Measurements from ENCODE around the gene BSX.

BSX gene

GRCh38 chr11:122951211-122951610 is 30.4 kb downstream of the BSX start:
- peak; percentile 67 for DNase-seq

GRCh38 chr11:122938557-122938956 is 43.1 kb downstream of the BSX start:
- DNase-seq = no peak

- no peak for DNase-seq
Measured at GRCh38 chr11:122937983-122938382, 43.7 kb downstream of the BSX start.

- DNase-seq = no peak
Measured at GRCh38 chr11:122933416-122933815, 48.2 kb downstream of the BSX start.

- no peak for DNase-seq
Measured at GRCh38 chr11:122931510-122931909, 50.1 kb downstream of the BSX start.
